Peyer's patch (tissue), 4 donors: ENCODE measurements around the gene RHO. TPM values are rescaled to one million over a fixed set of nuclear protein-coding genes. Genes with fewer than 3 reads are reported as not detected.

Source experiments
- DNase-seq, 3 donors: peaks; one replicate each; pipeline ENCODE4 v3.0.0-alpha.2; 2017 to 2019
- H3K27ac ChIP-seq, 4 donors: fragments of 200-600 bp; sonication (generic); one replicate each; pipeline ENCODE4 v1.5.1; 2016 to 2019
- H3K27me3 ChIP-seq, 2 donors: fragments of 200-600 bp; sonication (generic); one replicate each; pipeline ENCODE4 v1.5.1; 2019
- H3K36me3 ChIP-seq, 3 donors: fragments of 200-600 bp; sonication (generic); one replicate each; pipeline ENCODE4 v1.5.1; 2016 to 2019
- H3K4me1 ChIP-seq, 4 donors: fragments of 200-600 bp; sonication (generic); one replicate each; pipeline ENCODE4 v1.5.1; 2016 to 2019
- H3K4me3 ChIP-seq, 4 donors: fragments of 200-600 bp; sonication (generic); 1 replicate in 3 of 4; 2 replicates in 1 of 4; pipeline ENCODE4 v1.5.1; 2016 to 2019; ENCODE audit warnings: mild to moderate bottlenecking in 1 of 4
- H3K9me3 ChIP-seq, 4 donors: fragments of 200-600 bp; sonication (generic); one replicate each; pipeline ENCODE4 v1.5.1; 2016 to 2019; ENCODE audit warnings: mild to moderate bottlenecking in 1 of 4
- CTCF ChIP-seq, 6 experiments: fragments of 450-650 bp in 4 of 6; fragments of 200-600 bp in 2 of 6; sonication (generic) in 1 of 6; IDR thresholded peaks; one replicate each; pipeline ENCODE4 v1.5.1; 2017 to 2019; ENCODE audit warnings: antibody characterized with exemption in 6 of 6, mild to moderate bottlenecking in 3 of 6, moderate library complexity in 1 of 6
- POLR2A ChIP-seq, 2 donors: fragments of 450-650 bp; IDR thresholded peaks; one replicate each; pipeline ENCODE4 v1.5.1; 2017; ENCODE audit warnings: antibody characterized with exemption in 2 of 2, mild to moderate bottlenecking in 2 of 2, moderate library complexity in 2 of 2
- total RNA-seq, 4 donors: library from RNA; depleted of rRNA; stranded (reverse); fragments of >200 nt; gene quantifications; one replicate each; pipeline ENCODE4 v1.1.0, GENCODE V29; 2016

The RHO gene
- total RNA-seq, 4 donors from 2014 or later, result not detected

DNA sequence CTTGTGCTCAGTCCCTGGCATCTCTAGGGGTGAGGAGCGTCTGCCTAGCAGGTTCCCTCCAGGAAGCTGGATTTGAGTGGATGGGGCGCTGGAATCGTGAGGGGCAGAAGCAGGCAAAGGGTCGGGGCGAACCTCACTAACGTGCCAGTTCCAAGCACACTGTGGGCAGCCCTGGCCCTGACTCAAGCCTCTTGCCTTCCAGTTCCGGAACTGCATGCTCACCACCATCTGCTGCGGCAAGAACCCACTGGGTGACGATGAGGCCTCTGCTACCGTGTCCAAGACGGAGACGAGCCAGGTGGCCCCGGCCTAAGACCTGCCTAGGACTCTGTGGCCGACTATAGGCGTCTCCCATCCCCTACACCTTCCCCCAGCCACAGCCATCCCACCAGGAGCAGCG, 5.0 kb downstream of the RHO start:
- TF ChIP-seq POLR2A (IDR thresholded peaks at IDR 0.05) (no peak), CTCF (IDR thresholded peaks at IDR 0.05) (no peak)
- H3K27me3 ChIP-seq, result no peaks in the 10 kb centered on the region
- no peaks in the 10 kb centered on the region for H3K4me1 ChIP-seq

GRCh38 chr3:129534428-129535027, 6.1 kb downstream of the RHO start:
- TF ChIP-seq CTCF (IDR thresholded peaks at IDR 0.05), result no peak
- TF ChIP-seq POLR2A (IDR thresholded peaks at IDR 0.05), result no peak
- Histone ChIP-seq H3K4me1 (no peaks in the 10 kb centered on the region), H3K36me3 (no peaks in the 10 kb centered on the region), H3K9me3 (no peaks in the 10 kb centered on the region), H3K4me3 (no peak overlapping the region), H3K27ac (no peak overlapping the region), H3K27me3 (no peaks in the 10 kb centered on the region)
- DNase-seq, result no peak

More for the DNA sequence above, 5.0 kb downstream of the RHO start:
- no peak overlapping the region for H3K27ac ChIP-seq
- H3K9me3 ChIP-seq, result no peaks in the 10 kb centered on the region
- H3K36me3 ChIP-seq, result no peaks in the 10 kb centered on the region
- H3K4me3 ChIP-seq, result no peak overlapping the region
- no peak for DNase-seq

- Histone ChIP-seq H3K4me1 (no peaks in the 10 kb centered on the region), H3K27me3 (no peaks in the 10 kb centered on the region), H3K27ac (no peak overlapping the region), H3K4me3 (no peak overlapping the region), H3K9me3 (no peaks in the 10 kb centered on the region), H3K36me3 (no peaks in the 10 kb centered on the region)
- no peak for DNase-seq
- no peak for TF ChIP-seq POLR2A (IDR thresholded peaks at IDR 0.05)
- TF ChIP-seq CTCF (IDR thresholded peaks at IDR 0.05), result no peak
Measured at GRCh38 chr3:129535075-129535474, 6.6 kb downstream of the RHO start.

- Histone ChIP-seq H3K27ac (no peak overlapping the region), H3K4me3 (no peak overlapping the region), H3K36me3 (no peaks in the 10 kb centered on the region), H3K9me3 (no peaks in the 10 kb centered on the region), H3K4me1 (no peaks in the 10 kb centered on the region), H3K27me3 (no peaks in the 10 kb centered on the region)
- TF ChIP-seq POLR2A (IDR thresholded peaks at IDR 0.05) (no peak), CTCF (IDR thresholded peaks at IDR 0.05) (no peak)
- DNase-seq, result no peak
Measured at GRCh38 chr3:129536374-129536667, 7.9 kb downstream of the RHO start.

DNA sequence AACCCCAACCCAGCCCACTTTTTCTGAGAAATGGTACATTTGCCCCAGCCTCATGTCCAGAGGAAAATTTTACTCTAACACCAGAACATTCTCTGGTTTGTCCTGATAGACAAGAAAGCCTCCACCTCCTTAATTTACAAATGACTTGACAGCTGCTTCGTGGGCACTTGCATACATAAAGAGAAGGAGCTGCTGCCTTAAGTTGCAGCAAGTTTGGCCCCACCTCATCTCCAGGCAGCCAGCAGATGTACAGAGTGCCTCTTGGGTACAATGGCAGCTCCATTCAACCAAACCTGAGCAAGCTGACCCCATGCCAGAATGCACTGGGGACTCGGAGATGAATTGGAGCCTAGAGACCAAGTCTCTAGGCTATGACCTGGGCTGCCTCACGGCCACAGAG, 8.4 kb downstream of the RHO start:
- no peak for DNase-seq
- no peak for TF ChIP-seq CTCF (IDR thresholded peaks at IDR 0.05)
- no peak for TF ChIP-seq POLR2A (IDR thresholded peaks at IDR 0.05)
- H3K4me3 ChIP-seq, result no peak overlapping the region
- no peaks in the 10 kb centered on the region for H3K27me3 ChIP-seq
- no peaks in the 10 kb centered on the region for H3K9me3 ChIP-seq
- no peaks in the 10 kb centered on the region for H3K4me1 ChIP-seq
- no peaks in the 10 kb centered on the region for H3K36me3 ChIP-seq
- no peak overlapping the region for H3K27ac ChIP-seq

GRCh38 chr3:129539206-129539605, 10.8 kb downstream of the RHO start:
- Histone ChIP-seq H3K36me3 (no peaks in the 10 kb centered on the region), H3K9me3 (no peaks in the 10 kb centered on the region), H3K27me3 (no peaks in the 10 kb centered on the region), H3K4me3 (no peak overlapping the region), H3K4me1 (no peaks in the 10 kb centered on the region), H3K27ac (no peak overlapping the region)
- no peak for TF ChIP-seq CTCF (IDR thresholded peaks at IDR 0.05)
- TF ChIP-seq POLR2A (IDR thresholded peaks at IDR 0.05), result no peak
- DNase-seq, result no peak
